ENCODE results near the gene ADAR.

The ADAR gene

GRCh38 chr1:154559466-154560044, 48.4 kb downstream of the ADAR start:
- TF ChIP-seq Cebpa-rat (IDR thresholded peaks at IDR 0.05), result no peak
- Histone ChIP-seq H3K4me2 (peak overlapping the region; percentile 92), H3K27me3 (no peaks in the 10 kb centered on the region), H3K27ac (peak overlapping the region; percentile 91), H3K4me3 (peak overlapping the region; percentile 86), H3K4me1 (peaks cover 39% of the 10 kb centered on the region), H4K20me1 (peaks cover 33% of the 10 kb centered on the region), H3K36me3 (peaks cover 20% of the 10 kb centered on the region), H3K9ac (peak overlapping the region; percentile 85), H3K9me3 (no peaks in the 10 kb centered on the region)

- H3K4me1 ChIP-seq, result peaks cover 39% of the 10 kb centered on the region
- no peaks in the 10 kb centered on the region for H3K9me3 ChIP-seq
- H3K4me2 ChIP-seq, result peak overlapping the region; percentile 92
- peaks cover 27% of the 10 kb centered on the region for H3K36me3 ChIP-seq
- peaks cover 37% of the 10 kb centered on the region for H4K20me1 ChIP-seq
- no peaks in the 10 kb centered on the region for H3K27me3 ChIP-seq
- peak overlapping the region; percentile 91 for H3K27ac ChIP-seq
- peak overlapping the region; percentile 95 for H3K9ac ChIP-seq
- TF ChIP-seq Cebpa-rat (IDR thresholded peaks at IDR 0.05), result no peak
- H3K4me3 ChIP-seq, result peak overlapping the region; percentile 86
These were observed 49.1 kb downstream of the ADAR start for GRCh38 chr1:154558720-154559465.

- H3K27ac ChIP-seq, result peak within 1 kb of the TSS; percentile 91
These were observed 49.9 kb downstream of the ADAR start, which contains the start of gene UBE2Q1 for GRCh38 chr1:154557939-154558719. Gene UBE2Q1, minus strand, starts transcription at chr1:154558662. Its CDS starts 109 bp downstream, at chr1:154558553.

GRCh38 chr1:154557248-154557938, 50.6 kb downstream of the ADAR start:
- H3K9me3 ChIP-seq, result no peaks in the 10 kb centered on the region
- peak overlapping the region; percentile 99 for H3K4me2 ChIP-seq
- H3K27ac ChIP-seq, result peak overlapping the region; percentile 91
- peaks cover 39% of the 10 kb centered on the region for H3K4me1 ChIP-seq
- H3K27me3 ChIP-seq, result no peaks in the 10 kb centered on the region
- TF ChIP-seq Cebpa-rat (IDR thresholded peaks at IDR 0.05), result no peak
- peaks cover 52% of the 10 kb centered on the region for H4K20me1 ChIP-seq
- H3K9ac ChIP-seq, result peak overlapping the region; percentile 95
- H3K36me3 ChIP-seq, result peaks cover 42% of the 10 kb centered on the region
- peak overlapping the region; percentile 86 for H3K4me3 ChIP-seq

More at GRCh38 chr1:154557939-154558719, 49.9 kb downstream of the ADAR start, which contains the start of gene UBE2Q1:
- H3K9ac ChIP-seq, result peak within 1 kb of the TSS; percentile 95
- H3K36me3 ChIP-seq, result peaks cover 35% of the 10 kb centered on the region
- peak within 1 kb of the TSS; percentile 99 for H3K4me2 ChIP-seq
- no peaks in the 10 kb centered on the region for H3K27me3 ChIP-seq
- H3K4me1 ChIP-seq, result peaks cover 39% of the 10 kb centered on the region
- TF ChIP-seq Cebpa-rat (IDR thresholded peaks at IDR 0.05), result no peak
- H3K4me3 ChIP-seq, result peak within 1 kb of the TSS; percentile 86
- H3K9me3 ChIP-seq, result no peaks in the 10 kb centered on the region
- H4K20me1 ChIP-seq, result peaks cover 44% of the 10 kb centered on the region

GRCh38 chr1:154556422-154556821, 51.6 kb downstream of the ADAR start:
- Histone ChIP-seq H3K36me3 (peaks cover 52% of the 10 kb centered on the region), H3K9ac (peak overlapping the region; percentile 95), H3K9me3 (no peaks in the 10 kb centered on the region), H3K27me3 (no peaks in the 10 kb centered on the region), H3K4me3 (peak overlapping the region; percentile 86), H4K20me1 (peaks cover 61% of the 10 kb centered on the region), H3K4me1 (peaks cover 39% of the 10 kb centered on the region), H3K4me2 (peak overlapping the region; percentile 99), H3K27ac (peak overlapping the region; percentile 49; the same call in 1 of the 2 replicates)
- TF ChIP-seq Cebpa-rat (IDR thresholded peaks at IDR 0.05), result no peak

- no peak for TF ChIP-seq Cebpa-rat (IDR thresholded peaks at IDR 0.05)
- Histone ChIP-seq H3K9me3 (no peaks in the 10 kb centered on the region), H4K20me1 (peaks cover 92% of the 10 kb centered on the region), H3K27me3 (no peaks in the 10 kb centered on the region), H3K4me3 (no peak overlapping the region), H3K36me3 (peaks cover 83% of the 10 kb centered on the region), H3K4me2 (no peak overlapping the region), H3K27ac (no peak overlapping the region), H3K4me1 (peaks cover 25% of the 10 kb centered on the region), H3K9ac (no peak overlapping the region)
These were observed 54.6 kb downstream of the ADAR start for GRCh38 chr1:154553056-154554030.

GRCh38 chr1:154552036-154552435, 56.0 kb downstream of the ADAR start:
- no peak overlapping the region for H3K4me3 ChIP-seq
- H3K4me2 ChIP-seq, result no peak overlapping the region
- H3K27me3 ChIP-seq, result no peaks in the 10 kb centered on the region
- no peak overlapping the region for H3K27ac ChIP-seq
- H3K4me1 ChIP-seq, result peaks cover 17% of the 10 kb centered on the region
- TF ChIP-seq Cebpa-rat (IDR thresholded peaks at IDR 0.05), result no peak
- no peaks in the 10 kb centered on the region for H3K9me3 ChIP-seq
- H3K36me3 ChIP-seq, result peaks cover 87% of the 10 kb centered on the region
- H3K9ac ChIP-seq, result no peak overlapping the region
- H4K20me1 ChIP-seq, result peaks cover 91% of the 10 kb centered on the region

- Histone ChIP-seq H3K27ac (no peak overlapping the region), H3K9me3 (no peaks in the 10 kb centered on the region), H3K36me3 (peaks cover 85% of the 10 kb centered on the region), H3K4me3 (no peak overlapping the region), H3K27me3 (no peaks in the 10 kb centered on the region), H3K4me2 (no peak overlapping the region), H3K9ac (no peak overlapping the region), H3K4me1 (peaks cover 11% of the 10 kb centered on the region), H4K20me1 (peaks cover 86% of the 10 kb centered on the region)
- TF ChIP-seq Cebpa-rat (IDR thresholded peaks at IDR 0.05), result no peak
These were observed 56.5 kb downstream of the ADAR start for GRCh38 chr1:154551474-154551873.
